Gastroesophageal sphincter (tissue), 3 donors: ENCODE measurements around the gene PPP6C.

ENCODE experiments used
- CTCF ChIP-seq, 4 experiments: fragments of 200-600 bp in 2 of 4; fragments of 450-650 bp in 2 of 4; sonication (generic) in 1 of 4; IDR thresholded peaks; one replicate each; pipeline ENCODE4 v1.5.1; 2017 to 2019; ENCODE audit warnings: antibody characterized with exemption in 4 of 4, mild to moderate bottlenecking in 2 of 4, moderate library complexity in 2 of 4
- POLR2A ChIP-seq, 2 donors: fragments of 450-650 bp; IDR thresholded peaks; one replicate each; pipeline ENCODE4 v1.6.1; 2017; ENCODE audit warnings: antibody characterized with exemption in 2 of 2, mild to moderate bottlenecking in 2 of 2, moderate library complexity in 1 of 2

- TF ChIP-seq CTCF (IDR thresholded peaks at IDR 0.05) (no peak), POLR2A (IDR thresholded peaks at IDR 0.05) (no peak)
Measured at GRCh38 chr9:125125523-125125922, 64.1 kb downstream of the PPP6C start.
